BLaER1 (cell line): ENCODE measurements around the gene KRT75.

ENCODE experiments used
- H3K27ac ChIP-seq: shearing (Covaris generic); formaldehyde crosslinking; 2 replicates; pipeline ENCODE4 v1.8.1; 2022
- H3K27me3 ChIP-seq: shearing (Covaris generic); formaldehyde crosslinking; 2 replicates; pipeline ENCODE4 v1.8.1; 2022
- H3K36me3 ChIP-seq: shearing (Covaris generic); formaldehyde crosslinking; 2 replicates; pipeline ENCODE4 v1.8.1; 2022
- H3K4me1 ChIP-seq: shearing (Covaris generic); formaldehyde crosslinking; 2 replicates; pipeline ENCODE4 v1.8.1; 2022
- H3K4me2 ChIP-seq: shearing (Covaris generic); formaldehyde crosslinking; 2 replicates; pipeline ENCODE4 v1.8.1; 2022
- H3K4me3 ChIP-seq: shearing (Covaris generic); formaldehyde crosslinking; 2 replicates; pipeline ENCODE4 v1.8.1; 2022
- H3K9ac ChIP-seq: shearing (Covaris generic); formaldehyde crosslinking; 2 replicates; pipeline ENCODE4 v1.8.1; 2022
- H3K9me3 ChIP-seq: shearing (Covaris generic); formaldehyde crosslinking; 2 replicates; pipeline ENCODE4 v1.8.1; 2022
- H4K20me1 ChIP-seq: shearing (Covaris generic); formaldehyde crosslinking; 2 replicates; pipeline ENCODE4 v1.8.1; 2022
- Cebpa-rat ChIP-seq: shearing (Covaris generic); IDR thresholded peaks from 2 replicates; pipeline ENCODE4 v1.8.1; 2022

KRT75 gene

DNA sequence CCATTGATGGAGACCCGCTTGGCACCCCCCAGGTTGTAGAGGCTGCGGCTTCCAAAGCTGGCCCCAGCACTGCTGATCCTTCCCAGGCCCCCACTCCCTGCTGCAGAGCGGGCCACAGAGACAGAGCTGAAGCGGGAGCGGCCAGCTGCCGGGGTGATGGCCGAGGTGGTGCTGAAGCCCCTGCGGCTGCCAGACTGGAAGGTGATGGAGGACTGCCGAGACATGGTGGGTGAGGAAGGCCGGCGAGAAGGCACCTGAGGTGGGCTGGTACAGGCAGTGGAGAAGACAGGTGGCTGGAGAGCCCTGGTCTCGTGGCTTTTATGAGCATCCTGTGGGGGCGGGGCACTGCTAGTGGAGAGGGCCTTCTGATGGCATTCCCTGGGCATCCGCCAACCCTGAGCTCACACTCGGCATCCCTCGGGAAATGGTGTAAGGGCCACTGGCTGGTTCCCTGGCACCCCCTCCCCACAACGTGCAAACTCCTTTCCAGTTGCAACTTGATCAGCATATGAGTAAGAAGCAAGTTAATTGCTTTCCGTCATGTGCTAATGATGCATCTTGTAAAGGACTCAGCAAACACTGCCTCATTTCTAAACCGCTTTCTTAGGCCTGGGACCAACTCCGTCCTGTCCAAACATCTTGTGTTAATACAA is at the start of gene KRT75:
KRT75 (minus strand) TSS at position 291 of the 653 bp plus-strand sequence; CDS start at position 224, 67 bp downstream.
- H3K27ac ChIP-seq: no peak within 1 kb of the TSS
- H3K9me3 ChIP-seq: no peaks in the 10 kb centered on the region
- H3K4me2 ChIP-seq: no peak within 1 kb of the TSS
- no peak for TF ChIP-seq Cebpa-rat
- H3K27me3 ChIP-seq: no peaks in the 10 kb centered on the region
- no peaks in the 10 kb centered on the region for H3K4me1 ChIP-seq
- H3K36me3 ChIP-seq: no peaks in the 10 kb centered on the region
- H3K9ac ChIP-seq: no peak within 1 kb of the TSS
- H3K4me3 ChIP-seq: no peak within 1 kb of the TSS
- H4K20me1 ChIP-seq: no peaks in the 10 kb centered on the region

- Histone ChIP-seq H3K9ac (no peak overlapping the region), H3K4me2 (no peak overlapping the region), H3K27ac (no peak overlapping the region), H3K36me3 (no peaks in the 10 kb centered on the region), H3K27me3 (no peaks in the 10 kb centered on the region), H3K4me1 (no peaks in the 10 kb centered on the region), H3K4me3 (no peak overlapping the region), H3K9me3 (0 out of 2 replicates have a peak, but pooled peaks cover 5% of the 10 kb centered on the region), H4K20me1 (no peaks in the 10 kb centered on the region)
- TF ChIP-seq Cebpa-rat: no peak
Measured at GRCh38 chr12:52480073-52480472, 45.9 kb upstream of the KRT75 start.

DNA sequence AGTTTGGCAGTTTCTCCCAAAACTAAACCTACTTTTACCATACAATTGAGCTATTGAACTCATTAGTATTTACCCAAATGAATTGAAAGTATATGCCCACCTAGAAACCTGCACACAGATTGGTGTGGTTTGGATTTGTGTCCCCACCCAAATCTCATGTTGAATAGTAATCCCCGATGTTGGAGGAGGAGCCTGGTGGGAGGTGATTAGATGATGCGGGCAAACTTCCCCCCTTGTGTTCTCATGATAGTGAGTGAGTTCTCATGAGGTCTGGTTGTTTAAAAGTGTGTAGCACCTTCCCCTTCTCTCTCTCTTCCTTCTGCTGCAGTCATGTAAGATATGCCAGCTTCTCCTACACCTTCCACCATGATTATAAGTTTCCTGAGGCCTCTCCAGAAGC is 43.5 kb upstream of the KRT75 start:
- Histone ChIP-seq H4K20me1 (no peaks in the 10 kb centered on the region), H3K27ac (no peak overlapping the region), H3K9ac (no peak overlapping the region), H3K36me3 (no peaks in the 10 kb centered on the region), H3K9me3 (0 out of 2 replicates have a peak, but pooled peaks cover 5% of the 10 kb centered on the region), H3K4me3 (no peak overlapping the region), H3K27me3 (no peaks in the 10 kb centered on the region), H3K4me1 (no peaks in the 10 kb centered on the region), H3K4me2 (no peak overlapping the region)
- no peak for TF ChIP-seq Cebpa-rat

DNA sequence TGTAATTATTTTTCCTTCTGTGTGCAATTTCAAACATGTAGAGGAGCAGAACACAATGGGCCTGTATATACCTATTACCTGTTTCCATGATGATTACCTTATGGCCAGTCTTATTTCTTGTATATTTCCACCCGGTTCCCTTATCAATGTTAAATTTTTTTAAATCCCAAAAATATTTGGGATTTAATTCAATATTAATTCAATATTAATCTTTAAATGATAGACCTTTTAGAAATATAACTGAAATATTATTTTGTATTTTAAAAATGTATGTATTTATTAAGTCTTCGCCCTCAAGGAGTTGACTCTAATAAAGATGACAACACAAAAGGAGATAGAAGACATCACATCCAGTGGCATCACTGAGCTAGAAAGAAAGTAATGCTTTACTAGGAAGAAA is 40.0 kb upstream of the KRT75 start:
- Histone ChIP-seq H4K20me1 (no peaks in the 10 kb centered on the region), H3K4me3 (no peak overlapping the region), H3K4me1 (no peaks in the 10 kb centered on the region), H3K27ac (no peak overlapping the region), H3K27me3 (no peaks in the 10 kb centered on the region), H3K9me3 (no peaks in the 10 kb centered on the region), H3K36me3 (no peaks in the 10 kb centered on the region), H3K4me2 (no peak overlapping the region), H3K9ac (no peak overlapping the region)
- no peak for TF ChIP-seq Cebpa-rat

DNA sequence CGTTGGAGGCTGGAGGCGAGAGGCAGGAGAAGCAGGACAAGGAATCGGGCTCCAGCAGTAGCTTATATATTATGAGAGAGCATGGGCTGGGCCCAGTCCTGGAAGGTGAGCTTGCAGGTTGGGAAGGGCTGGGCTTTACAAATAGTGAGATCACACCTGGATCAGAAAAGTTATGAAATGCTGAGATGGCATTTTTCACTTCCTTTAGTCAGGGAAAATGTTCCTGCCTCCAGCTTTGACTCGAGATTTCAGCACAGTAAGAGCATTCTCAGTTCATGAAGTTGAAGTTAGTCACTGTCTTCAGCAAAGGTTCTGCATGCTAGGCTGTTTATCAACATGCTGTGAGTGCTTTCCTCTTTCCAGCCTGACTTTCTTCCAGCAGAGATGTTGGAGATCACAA is 39.6 kb upstream of the KRT75 start, which contains the start of gene KRT6C:
KRT6C (minus strand) TSS at position 38 of the 400 bp plus-strand sequence. CDS start 68 bp downstream, outside the sequence.
- no peak within 1 kb of the TSS for H3K27ac ChIP-seq
- H3K4me3 ChIP-seq: no peak within 1 kb of the TSS
- H3K4me1 ChIP-seq: no peaks in the 10 kb centered on the region
- no peaks in the 10 kb centered on the region for H3K36me3 ChIP-seq
- no peak within 1 kb of the TSS for H3K4me2 ChIP-seq
- no peak for TF ChIP-seq Cebpa-rat
- H3K9me3 ChIP-seq: no peaks in the 10 kb centered on the region
- H3K27me3 ChIP-seq: no peaks in the 10 kb centered on the region
- H4K20me1 ChIP-seq: no peaks in the 10 kb centered on the region
- H3K9ac ChIP-seq: no peak within 1 kb of the TSS

- Histone ChIP-seq H3K9ac (no peak overlapping the region), H4K20me1 (no peaks in the 10 kb centered on the region), H3K27me3 (no peaks in the 10 kb centered on the region), H3K9me3 (no peaks in the 10 kb centered on the region), H3K27ac (no peak overlapping the region), H3K4me1 (no peaks in the 10 kb centered on the region), H3K4me2 (no peak overlapping the region), H3K36me3 (no peaks in the 10 kb centered on the region), H3K4me3 (no peak overlapping the region)
- TF ChIP-seq Cebpa-rat: no peak
Measured at GRCh38 chr12:52469853-52470252, 35.7 kb upstream of the KRT75 start.

- Histone ChIP-seq H3K4me1 (no peaks in the 10 kb centered on the region), H3K9me3 (no peaks in the 10 kb centered on the region), H3K9ac (no peak overlapping the region), H3K4me3 (no peak overlapping the region), H3K36me3 (no peaks in the 10 kb centered on the region), H4K20me1 (no peaks in the 10 kb centered on the region), H3K27me3 (no peaks in the 10 kb centered on the region), H3K4me2 (no peak overlapping the region), H3K27ac (no peak overlapping the region)
- no peak for TF ChIP-seq Cebpa-rat
Measured at GRCh38 chr12:52464897-52465296, 30.7 kb upstream of the KRT75 start.

- Histone ChIP-seq H3K4me1 (no peaks in the 10 kb centered on the region), H3K9me3 (no peaks in the 10 kb centered on the region), H3K4me2 (no peak overlapping the region), H3K27ac (no peak overlapping the region), H4K20me1 (no peaks in the 10 kb centered on the region), H3K36me3 (no peaks in the 10 kb centered on the region), H3K4me3 (no peak overlapping the region), H3K27me3 (no peaks in the 10 kb centered on the region), H3K9ac (no peak overlapping the region)
- no peak for TF ChIP-seq Cebpa-rat
Measured at GRCh38 chr12:52461693-52462092, 27.5 kb upstream of the KRT75 start.

- Histone ChIP-seq H3K27ac (no peak overlapping the region), H3K27me3 (no peaks in the 10 kb centered on the region), H3K9me3 (no peaks in the 10 kb centered on the region), H3K4me1 (no peaks in the 10 kb centered on the region), H4K20me1 (no peaks in the 10 kb centered on the region), H3K36me3 (no peaks in the 10 kb centered on the region), H3K9ac (no peak overlapping the region), H3K4me3 (no peak overlapping the region), H3K4me2 (no peak overlapping the region)
- TF ChIP-seq Cebpa-rat: no peak
Measured at GRCh38 chr12:52458861-52459260, 24.7 kb upstream of the KRT75 start.

GRCh38 chr12:52455821-52456220 is 21.6 kb upstream of the KRT75 start:
- H3K27ac ChIP-seq: no peak overlapping the region
- H4K20me1 ChIP-seq: no peaks in the 10 kb centered on the region
- H3K9me3 ChIP-seq: no peaks in the 10 kb centered on the region
- H3K9ac ChIP-seq: no peak overlapping the region
- H3K36me3 ChIP-seq: no peaks in the 10 kb centered on the region
- TF ChIP-seq Cebpa-rat: no peak
- no peaks in the 10 kb centered on the region for H3K4me1 ChIP-seq
- H3K4me2 ChIP-seq: no peak overlapping the region
- no peak overlapping the region for H3K4me3 ChIP-seq
- H3K27me3 ChIP-seq: no peaks in the 10 kb centered on the region
